ENCODE results near the gene KCTD1. TPM values are rescaled to one million over a fixed set of nuclear protein-coding genes. Genes with fewer than 3 reads are reported as not detected.

The KCTD1 gene
- total RNA-seq (ENCODE audit: low replicate concordance): 7.4 and 12.4 TPM in 2 replicates

DNA sequence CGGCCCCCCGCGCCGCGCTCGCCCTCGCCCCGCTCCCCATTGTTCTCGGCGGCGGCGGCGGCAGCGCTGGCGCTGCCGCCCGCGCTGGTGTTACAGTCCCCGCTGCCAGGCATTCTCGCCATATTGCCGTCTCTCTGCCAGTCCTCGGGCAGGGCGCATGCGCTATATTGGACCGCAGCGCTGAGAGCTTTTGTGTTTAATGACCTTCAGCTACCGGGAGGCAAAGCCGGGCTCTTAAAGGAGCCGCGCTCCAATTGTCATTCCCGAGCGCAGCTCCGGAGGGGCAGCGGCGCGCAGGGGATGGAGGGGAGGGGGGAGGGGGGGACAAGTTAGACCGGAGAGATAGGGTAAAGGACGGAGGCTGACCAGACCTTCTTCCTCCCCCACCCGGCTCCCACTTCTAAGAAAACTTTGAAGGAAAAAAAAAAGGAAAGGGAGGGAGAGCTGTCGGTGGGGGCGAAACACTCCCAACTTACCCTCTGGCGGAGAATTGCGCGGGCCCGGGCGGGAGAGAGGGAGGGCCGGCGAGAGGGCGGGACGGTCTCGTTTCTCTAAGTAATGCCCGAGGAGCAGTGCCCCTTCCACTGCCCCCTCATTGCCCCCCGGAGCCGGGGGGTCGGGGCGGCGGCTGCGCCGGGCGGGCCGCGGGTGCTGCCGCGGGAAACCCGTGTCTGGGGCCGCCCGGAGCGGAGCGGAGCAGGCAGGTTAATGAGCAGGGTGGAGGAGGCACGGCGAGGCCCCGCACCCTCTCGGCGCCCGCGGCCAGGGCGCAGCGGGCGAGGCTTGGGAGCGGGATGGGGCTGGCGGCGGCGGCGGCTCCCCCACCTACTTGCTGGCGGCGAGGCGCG lies at the start of gene KCTD1:
Gene KCTD1, minus strand, starts transcription at position 139 of the 848 bp plus-strand sequence. Its CDS starts 17 bp downstream, at position 122.

